ENCODE measurements around the gene CDO1.

CDO1 gene

DNA sequence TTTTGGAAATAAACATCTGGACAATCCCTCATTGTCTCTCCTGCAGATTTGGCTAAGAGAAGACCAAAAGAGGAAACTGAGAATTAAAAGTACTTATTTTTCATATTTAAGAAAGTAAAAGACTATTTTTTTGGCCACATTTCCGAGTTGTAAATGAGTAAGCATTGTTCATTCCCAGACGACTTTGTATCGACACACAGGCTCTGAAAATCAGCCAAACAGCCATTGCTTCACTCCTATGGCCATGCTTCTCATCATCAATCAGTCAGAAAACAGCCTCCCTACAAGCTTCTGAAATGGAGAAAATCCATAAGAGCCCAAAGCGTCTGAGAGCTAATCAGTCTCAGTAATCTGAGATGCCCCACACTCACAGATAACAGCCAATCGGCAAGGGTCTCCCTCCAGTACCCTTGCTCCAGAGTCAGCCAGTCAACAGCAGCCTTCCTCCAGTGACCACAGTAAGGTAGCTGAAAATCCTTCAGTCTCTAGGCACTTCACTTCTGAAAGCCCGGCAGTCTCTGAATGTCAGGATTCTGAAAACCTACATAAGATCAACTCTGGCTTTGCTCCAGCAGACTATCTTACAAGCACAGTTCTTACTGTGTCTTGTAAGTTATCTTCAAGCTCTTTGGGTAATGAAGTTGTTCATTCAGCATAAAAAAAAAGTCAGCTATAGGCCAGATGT is 30.9 kb downstream of the CDO1 start:
- no peak overlapping the region for H3K4me2 ChIP-seq (ENCODE audit: low read length, poor library complexity, severe bottlenecking)
- no peak overlapping the region for H3K18ac ChIP-seq (ENCODE audit: low read depth in 1 of 2, low read length in 2 of 2)
- WGBS: 56% methylated on average over 6 of the region's 6 CpGs
- no peaks in the 10 kb centered on the region for H3K79me1 ChIP-seq (replicated peaks; ENCODE audit: low read length, poor library complexity, severe bottlenecking)
- no peak for DNase-seq
- H2AK5ac ChIP-seq (ENCODE audit: low read length, severe bottlenecking): no peak overlapping the region
- no peak overlapping the region for H2BK5ac ChIP-seq (ENCODE audit: low read depth, low read length, poor library complexity, severe bottlenecking)
- H3K27ac ChIP-seq (ENCODE audit: low read length, poor library complexity, severe bottlenecking): no peak overlapping the region
- H2AFZ ChIP-seq (ENCODE audit: low read depth, low read length): no peak overlapping the region
- H3K23ac ChIP-seq (ENCODE audit: low read length in 2 of 2): no peak overlapping the region
- H3K4ac ChIP-seq (ENCODE audit: low read depth in 1 of 2, low read length in 2 of 2): no peak overlapping the region
- H3K4me1 ChIP-seq (ENCODE audit: control insufficient read depth, insufficient read depth, low read depth, low read length): no peaks in the 10 kb centered on the region
- no peak overlapping the region for H2BK12ac ChIP-seq (ENCODE audit: low read length in 2 of 2)
- no peak overlapping the region for H4K91ac ChIP-seq (ENCODE audit: low read length)
- no peak overlapping the region for H3K14ac ChIP-seq (ENCODE audit: low read length in 2 of 2)
- peak overlapping the region; percentile 20 for H3K9ac ChIP-seq (ENCODE audit: low read length)
- H3K36me3 ChIP-seq (ENCODE audit: control insufficient read depth in 1 of 2, insufficient read depth in 2 of 2, low read depth in 1 of 2, low read length in 2 of 2): no peaks in the 10 kb centered on the region
- no peak overlapping the region for H2BK120ac ChIP-seq (ENCODE audit: low read depth, low read length)
- H2BK15ac ChIP-seq (ENCODE audit: low read depth, poor library complexity, severe bottlenecking): no peak overlapping the region
- no peak overlapping the region for H3K4me3 ChIP-seq (ENCODE audit: insufficient read depth in 1 of 2, low read depth in 1 of 2, low read length in 2 of 2)
- peaks cover 0 to 12% of the 10 kb centered on the region in 2 experiments for H3K27me3 ChIP-seq (ENCODE audit: control insufficient read depth in 1 of 2, insufficient read depth in 1 of 2, low read length in 2 of 2)
- no peak overlapping the region for H4K8ac ChIP-seq (ENCODE audit: low read length)
- H3K9me3 ChIP-seq (ENCODE audit: control insufficient read depth, low read length): no peaks in the 10 kb centered on the region

DNA sequence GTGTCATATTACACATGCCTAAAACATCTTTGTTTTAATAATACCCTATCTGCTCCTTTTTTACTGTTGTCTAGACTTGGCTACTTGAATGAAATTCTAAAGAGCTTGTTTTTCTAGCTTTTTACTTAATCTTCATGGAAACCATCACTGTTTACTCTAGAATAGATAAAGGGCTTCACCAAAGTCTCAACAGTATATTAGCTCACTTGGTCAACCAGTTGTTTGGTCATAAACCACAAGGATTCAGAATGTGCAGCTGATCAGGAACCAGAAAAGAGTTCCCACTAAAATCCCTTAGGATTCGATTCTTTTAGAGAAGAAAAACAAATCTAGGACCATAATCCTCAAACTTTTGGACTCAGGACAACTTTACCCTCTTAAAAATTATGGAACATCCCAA is 38.0 kb downstream of the CDO1 start:
- Histone ChIP-seq H2BK120ac (ENCODE audit: low read depth, low read length) (no peak overlapping the region), H3K27me3 (ENCODE audit: control insufficient read depth in 1 of 2, insufficient read depth in 1 of 2, low read length in 2 of 2) (peaks cover 0 to 3% of the 10 kb centered on the region in 2 experiments), H3K14ac (ENCODE audit: low read length in 2 of 2) (no peak overlapping the region), H2BK12ac (ENCODE audit: low read length in 2 of 2) (no peak overlapping the region), H2AFZ (ENCODE audit: low read depth, low read length) (no peak overlapping the region), H3K4me2 (ENCODE audit: low read length, poor library complexity, severe bottlenecking) (no peak overlapping the region), H4K8ac (ENCODE audit: low read length) (no peak overlapping the region), H3K9ac (ENCODE audit: low read length) (no peak overlapping the region), H2AK5ac (ENCODE audit: low read length, severe bottlenecking) (no peak overlapping the region), H3K9me3 (ENCODE audit: control insufficient read depth, low read length) (no peaks in the 10 kb centered on the region), H3K4me1 (ENCODE audit: control insufficient read depth, insufficient read depth, low read depth, low read length) (no peaks in the 10 kb centered on the region), H3K79me1 (replicated peaks; ENCODE audit: low read length, poor library complexity, severe bottlenecking) (no peaks in the 10 kb centered on the region), H3K23ac (ENCODE audit: low read length in 2 of 2) (no peak overlapping the region), H4K91ac (ENCODE audit: low read length) (no peak overlapping the region), H3K4ac (ENCODE audit: low read depth in 1 of 2, low read length in 2 of 2) (no peak overlapping the region), H3K4me3 (ENCODE audit: insufficient read depth in 1 of 2, low read depth in 1 of 2, low read length in 2 of 2) (no peak overlapping the region), H2BK15ac (ENCODE audit: low read depth, poor library complexity, severe bottlenecking) (no peak overlapping the region), H2BK5ac (ENCODE audit: low read depth, low read length, poor library complexity, severe bottlenecking) (no peak overlapping the region), H3K36me3 (ENCODE audit: control insufficient read depth in 1 of 2, insufficient read depth in 2 of 2, low read depth in 1 of 2, low read length in 2 of 2) (no peaks in the 10 kb centered on the region), H3K18ac (ENCODE audit: low read depth in 1 of 2, low read length in 2 of 2) (no peak overlapping the region), H3K27ac (ENCODE audit: low read length, poor library complexity, severe bottlenecking) (no peak overlapping the region)
- WGBS: 29% methylated on average over 1 of the region's 1 CpG
- DNase-seq: peak; percentile 44

GRCh38 chr5:115776989-115777388 is 39.5 kb downstream of the CDO1 start:
- Histone ChIP-seq H3K4me1 (ENCODE audit: control insufficient read depth, insufficient read depth, low read depth, low read length) (no peaks in the 10 kb centered on the region), H2BK5ac (ENCODE audit: low read depth, low read length, poor library complexity, severe bottlenecking) (no peak overlapping the region), H3K9ac (ENCODE audit: low read length) (no peak overlapping the region), H2AK5ac (ENCODE audit: low read length, severe bottlenecking) (no peak overlapping the region), H3K9me3 (ENCODE audit: control insufficient read depth, low read length) (no peaks in the 10 kb centered on the region), H4K91ac (ENCODE audit: low read length) (no peak overlapping the region), H3K14ac (ENCODE audit: low read length in 2 of 2) (no peak overlapping the region), H3K79me1 (replicated peaks; ENCODE audit: low read length, poor library complexity, severe bottlenecking) (no peaks in the 10 kb centered on the region), H3K36me3 (ENCODE audit: control insufficient read depth in 1 of 2, insufficient read depth in 2 of 2, low read depth in 1 of 2, low read length in 2 of 2) (no peaks in the 10 kb centered on the region), H2BK120ac (ENCODE audit: low read depth, low read length) (no peak overlapping the region), H3K27me3 (ENCODE audit: control insufficient read depth in 1 of 2, insufficient read depth in 1 of 2, low read length in 2 of 2) (peaks cover 0 to 3% of the 10 kb centered on the region in 2 experiments), H2AFZ (ENCODE audit: low read depth, low read length) (no peak overlapping the region), H3K4ac (ENCODE audit: low read depth in 1 of 2, low read length in 2 of 2) (no peak overlapping the region), H3K18ac (ENCODE audit: low read depth in 1 of 2, low read length in 2 of 2) (no peak overlapping the region), H3K4me2 (ENCODE audit: low read length, poor library complexity, severe bottlenecking) (no peak overlapping the region), H3K4me3 (ENCODE audit: insufficient read depth in 1 of 2, low read depth in 1 of 2, low read length in 2 of 2) (no peak overlapping the region), H2BK12ac (ENCODE audit: low read length in 2 of 2) (no peak overlapping the region), H2BK15ac (ENCODE audit: low read depth, poor library complexity, severe bottlenecking) (no peak overlapping the region), H3K27ac (ENCODE audit: low read length, poor library complexity, severe bottlenecking) (no peak overlapping the region), H3K23ac (ENCODE audit: low read length in 2 of 2) (no peak overlapping the region), H4K8ac (ENCODE audit: low read length) (no peak overlapping the region)
- DNase-seq: no peak
- WGBS: 100% methylated on average over 2 of the region's 3 CpGs

DNA sequence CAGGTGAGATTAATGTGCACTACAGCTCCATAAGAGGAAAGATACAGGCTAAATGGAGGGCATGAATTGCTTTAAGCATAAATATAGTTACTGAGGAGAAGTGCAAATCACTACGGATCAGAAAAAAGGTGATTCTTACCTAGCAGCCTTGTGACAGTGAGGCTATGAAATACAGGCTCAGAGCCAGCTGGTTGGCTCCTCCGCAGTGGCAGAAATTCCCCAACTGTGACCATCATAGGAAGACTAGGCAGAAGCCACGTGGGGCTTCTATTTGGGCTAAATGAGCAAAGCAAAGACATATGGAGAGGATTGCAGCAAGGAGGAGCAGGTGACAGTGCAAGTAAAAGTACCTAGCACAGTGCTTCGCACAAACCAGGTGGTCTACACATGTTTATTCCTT is 40.5 kb downstream of the CDO1 start:
- no peak overlapping the region for H3K4ac ChIP-seq (ENCODE audit: low read depth in 1 of 2, low read length in 2 of 2)

More for the DNA sequence above, 40.5 kb downstream of the CDO1 start:
- Histone ChIP-seq H3K4me2 (ENCODE audit: low read length, poor library complexity, severe bottlenecking) (no peak overlapping the region), H3K9ac (ENCODE audit: low read length) (no peak overlapping the region), H3K9me3 (ENCODE audit: control insufficient read depth, low read length) (no peaks in the 10 kb centered on the region), H2BK5ac (ENCODE audit: low read depth, low read length, poor library complexity, severe bottlenecking) (no peak overlapping the region), H3K4me1 (ENCODE audit: control insufficient read depth, insufficient read depth, low read depth, low read length) (no peaks in the 10 kb centered on the region), H2BK12ac (ENCODE audit: low read length in 2 of 2) (no peak overlapping the region), H3K79me1 (replicated peaks; ENCODE audit: low read length, poor library complexity, severe bottlenecking) (no peaks in the 10 kb centered on the region), H3K23ac (ENCODE audit: low read length in 2 of 2) (no peak overlapping the region), H3K4me3 (ENCODE audit: insufficient read depth in 1 of 2, low read depth in 1 of 2, low read length in 2 of 2) (no peak overlapping the region), H3K18ac (ENCODE audit: low read depth in 1 of 2, low read length in 2 of 2) (no peak overlapping the region), H4K91ac (ENCODE audit: low read length) (no peak overlapping the region), H2AFZ (ENCODE audit: low read depth, low read length) (no peak overlapping the region), H3K27me3 (ENCODE audit: control insufficient read depth in 1 of 2, insufficient read depth in 1 of 2, low read length in 2 of 2) (peaks cover 0 to 3% of the 10 kb centered on the region in 2 experiments), H3K27ac (ENCODE audit: low read length, poor library complexity, severe bottlenecking) (no peak overlapping the region), H2BK120ac (ENCODE audit: low read depth, low read length) (no peak overlapping the region), H2AK5ac (ENCODE audit: low read length, severe bottlenecking) (no peak overlapping the region), H3K36me3 (ENCODE audit: control insufficient read depth in 1 of 2, insufficient read depth in 2 of 2, low read depth in 1 of 2, low read length in 2 of 2) (no peaks in the 10 kb centered on the region), H3K14ac (ENCODE audit: low read length in 2 of 2) (no peak overlapping the region), H2BK15ac (ENCODE audit: low read depth, poor library complexity, severe bottlenecking) (no peak overlapping the region), H4K8ac (ENCODE audit: low read length) (no peak overlapping the region)
- DNase-seq: no peak
- 71% methylated on average over 4 of the region's 4 CpGs for WGBS

Data from mesenchymal stem cell (in vitro differentiated cells and primary cell).